Activated T-cell treated with anti-CD3 and anti-CD28 coated beads, Interleukin-2, amount 50 U/mL, for 4 hours (primary cell): ENCODE results near the gene PXYLP1. TPM values are rescaled to one million over a fixed set of nuclear protein-coding genes. Genes with fewer than 3 reads are reported as not detected.

ENCODE experiments used
- ATAC-seq, 2 donors: fragments of 200-7000 bp; cut with Tn5 transposase; one replicate each; pipeline ENCODE4 v1.10.0; 2021
- DNase-seq: peaks from one replicate; pipeline ENCODE4 v3.0.0-alpha.2; 2020
- H3K27me3 Mint-ChIP-seq: one replicate; pipeline ENCODE4 v1.8.0; 2021; ENCODE audit warnings: low read depth, mixed read lengths
- H3K36me3 Mint-ChIP-seq: one replicate; pipeline ENCODE4 v1.8.0; 2022; ENCODE audit warnings: mixed read lengths; ENCODE audit not compliant: insufficient read depth
- H3K4me1 Mint-ChIP-seq: one replicate; pipeline ENCODE4 v1.8.0; 2021; ENCODE audit warnings: low read depth, mixed read lengths
- H3K4me3 Mint-ChIP-seq: one replicate; pipeline ENCODE4 v1.8.0; 2021; ENCODE audit warnings: mild to moderate bottlenecking, moderate library complexity, mixed read lengths
- H3K9me3 Mint-ChIP-seq: one replicate; pipeline ENCODE4 v1.8.0; 2021; ENCODE audit warnings: mixed read lengths
- total RNA-seq, 3 donors: library from RNA; stranded (reverse); gene quantifications; one replicate each; pipeline ENCODE4 v1.2.1, GENCODE V29; 2021

Gene PXYLP1
- total RNA-seq, 3 donors from 2014 or later = 3.4 to 6.8 (median 6.0) TPM

DNA sequence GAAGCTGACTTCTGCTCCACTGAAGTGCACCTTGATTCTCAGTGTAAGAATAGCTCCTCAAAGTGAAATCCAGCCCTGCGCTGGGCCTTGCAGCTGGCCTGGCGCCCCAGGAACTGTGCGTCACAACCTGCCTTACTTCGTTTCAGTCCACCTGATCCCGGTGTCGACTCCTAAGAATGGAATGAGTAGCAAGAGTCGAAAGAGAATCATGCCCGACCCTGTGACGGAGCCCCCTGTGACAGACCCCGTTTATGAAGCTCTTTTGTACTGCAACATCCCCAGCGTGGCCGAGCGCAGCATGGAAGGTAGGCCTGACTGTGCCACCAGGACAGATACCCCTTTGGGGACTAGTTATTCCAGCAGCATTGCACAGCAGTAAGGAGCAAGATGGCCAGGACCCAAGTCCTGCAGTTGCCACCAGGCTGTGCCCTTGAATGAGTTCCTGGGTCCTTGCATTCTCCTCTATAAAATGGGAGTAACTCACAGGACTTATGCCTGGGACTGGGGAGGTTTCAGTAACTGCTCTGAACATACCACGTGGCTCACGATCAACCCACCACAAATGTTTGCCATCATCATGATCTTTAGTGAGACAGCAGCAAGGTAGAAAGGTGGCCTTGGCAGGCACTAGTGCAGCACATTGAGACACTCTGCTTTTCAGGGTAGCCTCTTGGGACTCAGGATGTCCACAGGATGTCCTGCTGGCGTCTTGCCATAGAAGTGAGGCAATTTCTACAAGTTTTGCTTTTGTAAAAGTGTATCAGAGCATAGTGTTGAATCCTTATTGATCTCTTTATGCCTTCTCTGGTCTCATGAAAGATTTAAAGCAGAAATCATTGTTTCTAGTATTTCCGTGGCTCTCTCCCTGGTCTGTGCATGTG, 46.8 kb downstream of the PXYLP1 start:
- Mint-ChIP-seq H3K4me1 (peaks cover 25% of the 10 kb centered on the region), H3K4me3 (no peak overlapping the region), H3K36me3 (peaks cover 10% of the 10 kb centered on the region), H3K9me3 (no peaks in the 10 kb centered on the region), H3K27me3 (no peaks in the 10 kb centered on the region)
- DNase-seq = no peak
- no peak for ATAC-seq

DNA sequence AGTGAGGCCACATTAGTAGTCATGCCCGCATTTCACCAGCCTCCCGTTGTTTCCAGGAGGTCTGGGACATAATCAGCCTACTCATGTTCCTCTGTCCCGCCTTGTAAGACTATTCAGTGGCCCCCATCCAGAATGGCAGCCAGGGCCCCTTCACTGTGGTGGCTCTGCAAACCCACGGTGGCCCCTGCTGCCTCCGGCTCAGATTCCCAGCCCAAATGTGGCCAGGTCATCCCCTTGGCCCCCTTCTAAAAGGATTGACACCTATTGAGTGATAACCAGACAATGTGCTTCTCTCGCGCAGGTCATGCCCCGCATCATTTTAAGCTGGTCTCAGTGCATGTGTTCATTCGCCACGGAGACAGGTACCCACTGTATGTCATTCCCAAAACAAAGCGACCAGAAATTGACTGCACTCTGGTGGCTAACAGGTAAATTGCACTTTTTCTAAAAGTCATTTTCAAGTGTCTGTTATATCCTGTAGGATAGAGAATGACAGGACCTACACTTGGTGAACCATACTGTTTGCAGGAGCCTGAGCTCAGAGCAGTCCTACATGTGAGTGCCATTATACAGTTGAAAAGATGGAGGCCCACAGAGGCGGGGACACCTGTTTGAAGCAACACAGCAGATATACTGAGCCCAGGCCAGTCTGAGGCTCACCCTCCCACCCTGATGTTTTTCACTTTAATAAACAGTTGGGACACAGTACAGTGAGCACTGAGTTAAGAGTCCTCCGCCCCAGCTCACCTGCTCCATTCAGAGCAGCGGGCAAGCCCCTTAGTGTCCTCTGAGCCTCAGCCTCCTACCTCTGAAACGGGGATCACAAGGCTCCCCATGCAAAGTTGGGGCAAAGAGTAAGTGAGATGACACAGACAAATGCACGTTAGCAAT, 47.7 kb downstream of the PXYLP1 start:
- H3K4me1 Mint-ChIP-seq = peaks cover 17% of the 10 kb centered on the region
- H3K36me3 Mint-ChIP-seq = peaks cover 12% of the 10 kb centered on the region
- ATAC-seq = peak; percentile 50 to 51
- DNase-seq = no peak
- H3K9me3 Mint-ChIP-seq = no peaks in the 10 kb centered on the region
- no peaks in the 10 kb centered on the region for H3K27me3 Mint-ChIP-seq
- no peak overlapping the region for H3K4me3 Mint-ChIP-seq

DNA sequence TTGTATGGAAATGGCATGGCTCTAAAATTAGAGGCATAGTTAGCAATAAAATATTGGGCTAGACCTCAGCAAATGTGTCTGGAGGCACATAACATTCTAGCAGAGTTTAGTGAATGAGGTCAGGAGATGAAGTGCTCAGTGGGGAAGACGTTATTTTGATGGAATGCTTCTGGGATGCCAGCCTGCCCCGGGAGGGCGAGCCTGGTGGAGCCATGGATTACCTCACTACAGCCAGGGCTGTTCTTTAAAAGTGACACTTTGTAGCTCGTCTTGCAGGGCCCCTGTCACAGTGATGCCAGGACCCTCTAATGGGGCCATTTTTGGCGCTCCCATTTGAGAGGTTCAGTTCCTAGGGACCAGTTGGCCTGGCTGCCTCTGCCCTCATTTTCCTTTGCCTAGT, 48.5 kb downstream of the PXYLP1 start:
- DNase-seq (no peak), ATAC-seq (no peak)
- Mint-ChIP-seq H3K9me3 (no peaks in the 10 kb centered on the region), H3K36me3 (peaks cover 14% of the 10 kb centered on the region), H3K4me3 (no peak overlapping the region), H3K4me1 (peaks cover 10% of the 10 kb centered on the region), H3K27me3 (no peaks in the 10 kb centered on the region)

DNA sequence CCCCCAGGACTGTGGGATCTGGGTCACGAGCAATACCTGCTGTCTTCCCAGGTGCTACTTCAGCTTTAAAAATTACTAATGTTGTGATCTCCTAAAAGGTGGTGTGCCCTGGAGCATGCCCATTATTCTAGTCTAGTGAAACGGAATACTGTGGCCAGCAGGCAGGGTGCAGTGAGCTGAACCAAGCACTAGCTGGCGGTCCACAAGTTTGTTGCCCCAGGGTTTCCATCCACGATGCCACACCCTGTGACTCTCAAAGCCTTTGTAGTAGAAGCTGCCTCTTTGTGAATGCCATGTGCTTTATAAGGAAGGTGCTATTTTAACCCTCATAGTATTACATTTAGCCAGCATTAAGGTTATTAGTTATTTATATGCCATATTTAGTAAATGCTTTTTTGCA, 49.1 kb downstream of the PXYLP1 start:
- no peak for DNase-seq
- no peaks in the 10 kb centered on the region for H3K27me3 Mint-ChIP-seq
- peaks cover 17% of the 10 kb centered on the region for H3K36me3 Mint-ChIP-seq
- ATAC-seq = no peak
- H3K4me1 Mint-ChIP-seq = peaks cover 5% of the 10 kb centered on the region
- H3K9me3 Mint-ChIP-seq = no peaks in the 10 kb centered on the region
- H3K4me3 Mint-ChIP-seq = no peak overlapping the region

DNA sequence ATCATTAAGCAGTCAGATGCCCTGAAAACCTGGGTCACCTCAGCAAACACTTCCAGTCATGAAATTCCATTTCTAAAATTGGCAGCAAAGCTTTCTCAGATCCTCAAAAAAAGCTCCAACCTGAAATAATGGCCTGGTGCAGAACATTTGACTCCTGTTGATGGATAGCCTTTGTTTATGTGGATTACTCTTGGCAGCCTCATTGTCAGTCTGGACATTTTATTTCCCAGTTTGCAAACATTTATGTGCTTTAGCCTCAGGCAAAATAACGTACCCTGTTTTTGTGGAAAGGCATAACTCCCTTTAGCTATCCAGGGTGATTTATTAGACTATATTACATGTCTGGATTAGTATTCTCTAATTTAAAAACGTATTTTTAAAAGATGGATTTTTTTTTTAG, 53.9 kb downstream of the PXYLP1 start:
- Mint-ChIP-seq H3K4me1 (no peaks in the 10 kb centered on the region), H3K4me3 (no peak overlapping the region), H3K27me3 (no peaks in the 10 kb centered on the region), H3K9me3 (no peaks in the 10 kb centered on the region), H3K36me3 (peaks cover 30% of the 10 kb centered on the region)
- no peak for DNase-seq
- no peak for ATAC-seq

DNA sequence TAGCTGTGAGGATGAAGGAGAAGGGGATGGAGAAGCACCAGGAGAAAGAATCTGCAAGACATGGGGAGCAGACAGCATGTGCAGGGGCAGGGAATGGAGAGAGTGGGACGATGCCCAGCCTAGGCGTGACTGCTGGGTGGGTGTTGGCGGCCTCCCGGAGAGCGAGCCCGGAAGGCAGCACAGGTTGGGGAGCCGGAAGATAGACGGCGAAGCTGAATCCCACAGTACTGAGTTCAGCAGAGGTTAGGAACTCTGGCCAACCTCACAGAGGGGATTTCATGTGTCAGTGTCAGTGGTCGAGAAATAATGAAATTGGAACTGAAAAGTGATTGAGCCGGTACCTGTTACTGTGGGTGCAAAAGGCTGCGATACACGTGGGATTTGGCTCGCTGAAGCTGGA, 55.2 kb downstream of the PXYLP1 start:
- Mint-ChIP-seq H3K27me3 (no peaks in the 10 kb centered on the region), H3K4me3 (no peak overlapping the region), H3K4me1 (no peaks in the 10 kb centered on the region), H3K36me3 (peaks cover 30% of the 10 kb centered on the region), H3K9me3 (no peaks in the 10 kb centered on the region)
- DNase-seq = no peak
- ATAC-seq = no peak

DNA sequence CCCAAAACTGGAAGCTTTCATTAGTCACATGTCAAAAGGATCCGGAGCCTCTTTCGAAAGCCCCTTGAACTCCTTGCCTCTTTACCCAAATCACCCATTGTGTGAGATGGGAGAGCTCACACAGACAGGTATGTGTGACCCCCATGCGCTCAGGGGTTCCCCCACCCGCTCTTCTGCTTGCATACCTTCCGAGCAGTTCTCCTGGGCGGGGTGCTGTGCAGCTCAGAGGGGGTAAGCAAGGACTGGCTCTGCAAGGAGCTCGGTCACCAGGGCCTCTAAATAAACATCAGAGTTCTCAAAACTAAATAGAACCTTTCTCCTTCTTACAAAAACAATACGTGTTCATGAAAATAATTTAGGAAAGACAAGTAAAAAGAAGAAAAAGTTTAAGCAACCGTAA, 55.7 kb downstream of the PXYLP1 start:
- Mint-ChIP-seq H3K36me3 (peaks cover 29% of the 10 kb centered on the region), H3K4me1 (no peaks in the 10 kb centered on the region), H3K9me3 (no peaks in the 10 kb centered on the region), H3K27me3 (no peaks in the 10 kb centered on the region), H3K4me3 (no peak overlapping the region)
- DNase-seq = no peak
- ATAC-seq = no peak

DNA sequence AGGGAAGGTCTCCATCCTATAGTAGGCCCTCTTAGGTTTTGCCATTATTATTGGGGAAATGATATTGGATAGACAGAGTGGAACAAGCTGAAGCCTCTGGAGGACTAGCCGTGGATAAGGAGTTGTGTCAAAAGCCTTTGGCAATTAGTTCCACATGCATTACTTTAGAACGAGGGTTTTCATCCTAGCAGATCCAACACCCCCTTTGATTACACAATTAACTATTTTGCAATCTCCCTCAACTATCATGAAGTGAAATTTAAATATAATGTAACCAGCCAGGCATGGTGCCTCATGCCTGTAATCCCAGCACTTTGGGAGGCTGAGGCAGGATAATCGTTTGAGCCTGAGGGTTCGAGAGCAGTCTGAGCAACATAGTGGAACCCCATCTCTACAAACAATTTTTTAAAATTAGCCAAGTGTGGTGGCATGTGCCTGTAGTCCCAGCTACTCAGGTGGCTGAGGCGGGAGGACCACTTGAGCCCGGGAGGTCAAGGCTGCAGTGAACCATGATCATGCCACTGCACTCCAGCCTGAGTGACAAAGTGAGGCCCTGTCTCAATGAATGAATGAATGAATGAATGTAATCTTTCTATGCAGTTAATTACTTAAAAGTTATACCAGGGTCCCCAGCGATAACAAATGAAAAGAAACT, 56.8 kb downstream of the PXYLP1 start:
- H3K36me3 Mint-ChIP-seq = peaks cover 35% of the 10 kb centered on the region
- no peak for ATAC-seq
- no peak for DNase-seq

DNA sequence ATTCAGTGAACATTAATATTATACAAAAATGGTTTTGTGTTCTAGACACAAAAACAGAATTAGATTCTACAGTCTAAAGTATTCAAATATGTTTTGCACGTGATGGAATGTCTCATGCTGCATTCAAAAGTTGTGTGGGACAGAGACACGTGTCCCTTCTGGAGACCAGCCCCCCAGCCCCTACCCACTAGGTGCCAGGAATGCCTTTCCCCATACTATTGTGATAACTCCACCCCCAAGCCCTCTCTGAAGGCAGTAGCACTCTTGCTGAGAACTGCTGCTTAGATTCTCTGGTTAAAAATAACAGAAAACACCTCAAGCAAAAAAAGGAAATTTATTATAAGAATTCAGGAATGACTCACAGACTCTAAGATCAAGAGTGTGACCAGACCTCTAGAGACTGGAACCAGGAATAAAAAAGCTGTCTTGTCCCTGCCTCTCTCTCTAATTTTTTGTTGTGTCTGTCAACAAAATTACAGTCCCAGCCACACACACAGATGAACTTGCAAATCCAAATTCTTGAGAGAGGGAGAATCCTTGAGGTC, 57.7 kb downstream of the PXYLP1 start:
- H3K27me3 Mint-ChIP-seq = no peaks in the 10 kb centered on the region
- H3K36me3 Mint-ChIP-seq = peaks cover 34% of the 10 kb centered on the region
- ATAC-seq (no peak), DNase-seq (no peak)
- no peak overlapping the region for H3K4me3 Mint-ChIP-seq
- peaks cover 15% of the 10 kb centered on the region for H3K4me1 Mint-ChIP-seq
- no peaks in the 10 kb centered on the region for H3K9me3 Mint-ChIP-seq

More for the DNA sequence above, 56.8 kb downstream of the PXYLP1 start:
- Mint-ChIP-seq H3K4me3 (no peak overlapping the region), H3K4me1 (peaks cover 7% of the 10 kb centered on the region), H3K9me3 (no peaks in the 10 kb centered on the region), H3K27me3 (no peaks in the 10 kb centered on the region)

DNA sequence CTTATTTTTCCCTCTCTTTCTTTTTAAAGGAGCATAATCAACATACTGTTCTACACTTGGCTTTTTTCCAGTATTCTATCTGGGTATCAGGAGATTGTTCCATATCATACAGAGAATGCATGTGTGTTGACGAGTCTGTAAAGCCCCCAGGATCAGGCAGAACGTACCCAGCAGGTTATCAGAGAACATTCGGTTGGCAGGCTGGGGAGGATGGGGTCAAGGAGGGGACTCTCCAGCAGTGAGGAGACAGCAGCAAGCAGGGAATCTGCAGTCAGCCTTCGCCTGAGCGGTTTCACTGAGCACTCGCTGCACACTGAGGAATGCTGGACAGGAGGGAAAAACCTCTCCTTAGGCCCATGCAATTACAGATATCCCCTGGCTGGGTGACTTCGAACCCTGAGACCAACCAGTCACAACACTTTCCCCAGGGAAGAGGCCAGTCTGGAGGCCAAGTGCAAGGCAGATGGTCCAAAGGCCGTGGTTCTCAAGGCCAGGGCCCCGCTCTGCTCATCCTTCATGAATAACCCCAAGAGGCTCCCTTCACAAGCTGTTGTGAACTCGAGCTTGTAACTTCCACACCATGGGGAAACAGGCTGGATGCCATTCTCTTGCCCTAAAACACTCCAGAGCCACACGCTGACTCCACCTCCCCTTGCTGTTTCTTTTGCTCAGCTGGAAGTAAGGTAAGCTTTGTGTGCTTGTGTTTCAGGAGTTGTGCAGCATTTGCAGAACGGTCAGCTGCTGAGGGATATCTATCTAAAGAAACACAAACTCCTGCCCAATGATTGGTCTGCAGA, 60.1 kb downstream of the PXYLP1 start:
- Mint-ChIP-seq H3K4me3 (no peak overlapping the region), H3K36me3 (peaks cover 31% of the 10 kb centered on the region)
- ATAC-seq = no peak

DNA sequence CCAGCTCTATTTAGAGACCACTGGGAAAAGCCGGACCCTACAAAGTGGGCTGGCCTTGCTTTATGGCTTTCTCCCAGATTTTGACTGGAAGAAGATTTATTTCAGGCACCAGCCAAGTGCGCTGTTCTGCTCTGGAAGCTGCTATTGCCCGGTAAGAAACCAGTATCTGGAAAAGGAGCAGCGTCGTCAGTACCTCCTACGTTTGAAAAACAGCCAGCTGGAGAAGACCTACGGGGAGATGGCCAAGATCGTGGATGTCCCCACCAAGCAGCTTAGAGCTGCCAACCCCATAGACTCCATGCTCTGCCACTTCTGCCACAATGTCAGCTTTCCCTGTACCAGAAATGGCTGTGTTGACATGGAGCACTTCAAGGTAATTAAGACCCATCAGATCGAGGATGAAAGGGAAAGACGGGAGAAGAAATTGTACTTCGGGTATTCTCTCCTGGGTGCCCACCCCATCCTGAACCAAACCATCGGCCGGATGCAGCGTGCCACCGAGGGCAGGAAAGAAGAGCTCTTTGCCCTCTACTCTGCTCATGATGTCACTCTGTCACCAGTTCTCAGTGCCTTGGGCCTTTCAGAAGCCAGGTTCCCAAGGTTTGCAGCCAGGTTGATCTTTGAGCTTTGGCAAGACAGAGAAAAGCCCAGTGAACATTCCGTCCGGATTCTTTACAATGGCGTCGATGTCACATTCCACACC, 60.9 kb downstream of the PXYLP1 start:
- ATAC-seq (no peak), DNase-seq (no peak)
- Mint-ChIP-seq H3K4me1 (peaks cover 22% of the 10 kb centered on the region), H3K4me3 (no peak overlapping the region), H3K36me3 (peaks cover 30% of the 10 kb centered on the region), H3K9me3 (no peaks in the 10 kb centered on the region), H3K27me3 (no peaks in the 10 kb centered on the region)

More for the DNA sequence above, 60.1 kb downstream of the PXYLP1 start:
- H3K27me3 Mint-ChIP-seq = no peaks in the 10 kb centered on the region
- H3K9me3 Mint-ChIP-seq = no peaks in the 10 kb centered on the region
- DNase-seq = no peak
- H3K4me1 Mint-ChIP-seq = peaks cover 22% of the 10 kb centered on the region

DNA sequence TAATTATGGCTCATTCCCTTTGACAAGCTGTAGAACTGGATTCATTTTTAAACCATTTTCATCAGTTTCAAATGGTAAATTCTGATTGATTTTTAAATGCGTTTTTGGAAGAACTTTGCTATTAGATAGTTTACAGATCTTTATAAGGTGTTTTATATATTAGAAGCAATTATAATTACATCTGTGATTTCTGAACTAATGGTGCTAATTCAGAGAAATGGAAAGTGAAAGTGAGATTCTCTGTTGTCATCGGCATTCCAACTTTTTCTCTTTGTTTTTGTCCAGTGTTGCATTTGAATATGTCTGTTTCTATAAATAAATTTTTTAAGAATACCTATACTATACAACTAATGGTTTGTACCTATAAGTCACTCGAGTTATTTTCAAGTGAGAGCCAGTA, 62.7 kb downstream of the PXYLP1 start:
- Mint-ChIP-seq H3K36me3 (peaks cover 18% of the 10 kb centered on the region), H3K4me1 (peaks cover 22% of the 10 kb centered on the region), H3K4me3 (peak overlapping the region; percentile 77), H3K9me3 (no peaks in the 10 kb centered on the region), H3K27me3 (no peaks in the 10 kb centered on the region)
- no peak for ATAC-seq
- no peak for DNase-seq

DNA sequence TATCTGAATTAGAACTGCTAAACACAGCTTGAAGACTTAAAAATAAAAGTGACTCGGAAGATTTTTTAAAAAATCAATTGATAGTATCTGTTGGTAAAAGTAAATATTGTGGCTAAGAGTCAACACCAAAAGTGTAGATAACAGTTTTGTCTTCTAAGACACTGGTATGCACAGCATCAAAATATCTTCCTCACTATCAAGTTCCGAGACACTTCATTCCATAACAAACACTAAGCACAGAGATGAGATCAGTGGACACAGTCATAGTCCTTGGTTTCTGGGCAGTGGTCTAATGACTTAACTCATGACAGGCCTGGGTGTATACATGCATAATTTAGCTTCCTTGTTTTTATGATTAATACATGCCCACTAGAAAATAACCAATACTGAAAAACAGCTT, 63.2 kb downstream of the PXYLP1 start:
- peak overlapping the region; percentile 77 for H3K4me3 Mint-ChIP-seq
- ATAC-seq = peak; percentile 77 to 80
- H3K36me3 Mint-ChIP-seq = peaks cover 18% of the 10 kb centered on the region
- no peaks in the 10 kb centered on the region for H3K27me3 Mint-ChIP-seq
- no peaks in the 10 kb centered on the region for H3K9me3 Mint-ChIP-seq
- DNase-seq = no peak
- H3K4me1 Mint-ChIP-seq = peaks cover 24% of the 10 kb centered on the region
